Neural cell (in vitro differentiated cells): Measurements from ENCODE around the gene CDH8.

ENCODE experiments used
- CTCF ChIP-seq: fragments of 450-650 bp; IDR thresholded peaks from 2 replicates; pipeline ENCODE4 v1.5.1; 2014; ENCODE audit warnings: antibody characterized with exemption, mild to moderate bottlenecking, moderate library complexity; ENCODE audit not compliant: poor library complexity, severe bottlenecking
- TAF1 ChIP-seq: IDR thresholded peaks from 2 replicates; pipeline ENCODE4 v1.6.1; 2012; ENCODE audit warnings: low read depth
- TF ChIP-seq, protein P1 (sequence below): IDR thresholded peaks from 2 replicates; pipeline ENCODE4 v1.6.1; 2012; ENCODE audit warnings: borderline replicate concordance

DNA sequence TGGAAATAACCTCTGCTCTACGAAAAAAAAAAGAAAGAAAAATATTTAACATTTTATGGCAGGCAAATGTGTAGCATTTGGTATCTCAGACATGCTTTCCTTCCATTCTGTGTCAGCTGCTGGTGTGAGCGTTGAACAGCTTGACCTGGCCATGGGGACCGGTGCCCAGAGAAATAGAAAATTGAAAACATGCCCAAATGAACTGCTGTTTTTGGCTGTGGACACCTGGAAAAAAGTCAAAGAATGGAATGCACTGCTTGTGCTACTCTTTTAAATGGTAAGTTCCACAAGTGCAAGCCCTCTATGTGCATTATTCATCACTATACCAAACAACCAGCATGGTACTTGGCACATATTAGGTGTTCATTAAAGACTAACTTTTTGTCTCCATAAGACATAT lies 127.2 kb downstream of the CDH8 start:
- TF ChIP-seq TAF1 = no peak
- TF ChIP-seq CTCF = no peak
- TF ChIP-seq, protein P1, sequence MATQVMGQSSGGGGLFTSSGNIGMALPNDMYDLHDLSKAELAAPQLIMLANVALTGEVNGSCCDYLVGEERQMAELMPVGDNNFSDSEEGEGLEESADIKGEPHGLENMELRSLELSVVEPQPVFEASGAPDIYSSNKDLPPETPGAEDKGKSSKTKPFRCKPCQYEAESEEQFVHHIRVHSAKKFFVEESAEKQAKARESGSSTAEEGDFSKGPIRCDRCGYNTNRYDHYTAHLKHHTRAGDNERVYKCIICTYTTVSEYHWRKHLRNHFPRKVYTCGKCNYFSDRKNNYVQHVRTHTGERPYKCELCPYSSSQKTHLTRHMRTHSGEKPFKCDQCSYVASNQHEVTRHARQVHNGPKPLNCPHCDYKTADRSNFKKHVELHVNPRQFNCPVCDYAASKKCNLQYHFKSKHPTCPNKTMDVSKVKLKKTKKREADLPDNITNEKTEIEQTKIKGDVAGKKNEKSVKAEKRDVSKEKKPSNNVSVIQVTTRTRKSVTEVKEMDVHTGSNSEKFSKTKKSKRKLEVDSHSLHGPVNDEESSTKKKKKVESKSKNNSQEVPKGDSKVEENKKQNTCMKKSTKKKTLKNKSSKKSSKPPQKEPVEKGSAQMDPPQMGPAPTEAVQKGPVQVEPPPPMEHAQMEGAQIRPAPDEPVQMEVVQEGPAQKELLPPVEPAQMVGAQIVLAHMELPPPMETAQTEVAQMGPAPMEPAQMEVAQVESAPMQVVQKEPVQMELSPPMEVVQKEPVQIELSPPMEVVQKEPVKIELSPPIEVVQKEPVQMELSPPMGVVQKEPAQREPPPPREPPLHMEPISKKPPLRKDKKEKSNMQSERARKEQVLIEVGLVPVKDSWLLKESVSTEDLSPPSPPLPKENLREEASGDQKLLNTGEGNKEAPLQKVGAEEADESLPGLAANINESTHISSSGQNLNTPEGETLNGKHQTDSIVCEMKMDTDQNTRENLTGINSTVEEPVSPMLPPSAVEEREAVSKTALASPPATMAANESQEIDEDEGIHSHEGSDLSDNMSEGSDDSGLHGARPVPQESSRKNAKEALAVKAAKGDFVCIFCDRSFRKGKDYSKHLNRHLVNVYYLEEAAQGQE = no peak
